Vagina (tissue), 2 donors: ENCODE data around the gene IMMT. TPM values are rescaled to one million over a fixed set of nuclear protein-coding genes. Genes with fewer than 3 reads are reported as not detected.

Experiments
- DNase-seq, 2 donors: peaks; one replicate each; pipeline ENCODE4 v3.0.0-alpha.2; 2017; ENCODE audit errors: extremely low spot score in 2 of 2
- H3K27ac ChIP-seq: fragments of 200-600 bp; sonication (generic); one replicate; pipeline ENCODE4 v1.5.1; 2019
- H3K27me3 ChIP-seq: fragments of 200-600 bp; sonication (generic); one replicate; pipeline ENCODE4 v1.5.1; 2019
- H3K36me3 ChIP-seq, 2 donors: fragments of 200-600 bp; sonication (generic); one replicate each; pipeline ENCODE4 v1.5.1; 2017 to 2019
- H3K4me1 ChIP-seq: fragments of 200-600 bp; sonication (generic); one replicate; pipeline ENCODE4 v1.5.1; 2019
- H3K4me3 ChIP-seq, 2 donors: fragments of 200-600 bp; sonication (generic); 1 replicate in 1 of 2; 2 replicates in 1 of 2; pipeline ENCODE4 v1.5.1; 2016 to 2019
- H3K9me3 ChIP-seq: fragments of 200-600 bp; sonication (generic); one replicate; pipeline ENCODE4 v1.5.1; 2019
- CTCF ChIP-seq, 3 experiments: fragments of 450-650 bp in 2 of 3; fragments of 200-600 bp in 1 of 3; sonication (generic) in 1 of 3; IDR thresholded peaks; one replicate each; pipeline ENCODE4 v1.5.1; 2017 to 2019; ENCODE audit warnings: antibody characterized with exemption in 3 of 3, mild to moderate bottlenecking in 2 of 3, moderate library complexity in 2 of 3
- POLR2A ChIP-seq, 2 donors: fragments of 450-650 bp; IDR thresholded peaks; one replicate each; pipeline ENCODE4 v1.6.1; 2017; ENCODE audit warnings: antibody characterized with exemption in 2 of 2, mild to moderate bottlenecking in 2 of 2, moderate library complexity in 2 of 2
- POLR2AphosphoS5 ChIP-seq, 2 donors: sonication (generic); formaldehyde crosslinking; IDR thresholded peaks; one replicate each; pipeline ENCODE4 v1.9.0; 2017; ENCODE audit warnings: antibody characterized with exemption in 2 of 2, mild to moderate bottlenecking in 2 of 2, low read depth in 1 of 2; ENCODE audit not compliant: insufficient read depth in 1 of 2
- intact Hi-C: fragments of 100-400 bp; cut with DNase I; formaldehyde crosslinking; loops from one replicate; pipeline ENCODE4 v1.15.1; 2023
- total RNA-seq: library from RNA; depleted of rRNA; stranded (reverse); fragments of >200 nt; gene quantifications from one replicate; pipeline ENCODE4 v1.2.3, GENCODE V29; 2016

The IMMT gene
- total RNA-seq, 1 donor from 2014 or later: 51.8 TPM

GRCh38 chr2:86176597-86176996 lies 18.7 kb downstream of the IMMT start:
- intact Hi-C loops: no loop called here
- TF ChIP-seq CTCF (IDR thresholded peaks at IDR 0.05) (no peak), POLR2A (IDR thresholded peaks at IDR 0.05) (no peak), POLR2AphosphoS5 (IDR thresholded peaks at IDR 0.05; ENCODE audit: insufficient read depth in 1 of 2, low read depth in 1 of 2) (no peak)
- Histone ChIP-seq H3K4me3 (no peak overlapping the region), H3K27ac (no peak overlapping the region), H3K36me3 (peaks cover 0 to 29% of the 10 kb centered on the region in 2 donors), H3K27me3 (no peaks in the 10 kb centered on the region), H3K4me1 (peaks cover 6% of the 10 kb centered on the region), H3K9me3 (no peaks in the 10 kb centered on the region)
- DNase-seq: no peak

GRCh38 chr2:86175828-86176227 lies 19.4 kb downstream of the IMMT start:
- no peak for DNase-seq
- no peak overlapping the region for H3K27ac ChIP-seq
- H3K27me3 ChIP-seq: no peaks in the 10 kb centered on the region
- H3K36me3 ChIP-seq: peaks cover 0 to 36% of the 10 kb centered on the region in 2 donors
- no peak overlapping the region for H3K4me3 ChIP-seq
- peaks cover 6% of the 10 kb centered on the region for H3K4me1 ChIP-seq
- no peak for TF ChIP-seq POLR2A (IDR thresholded peaks at IDR 0.05)
- no peak for TF ChIP-seq POLR2AphosphoS5 (IDR thresholded peaks at IDR 0.05; ENCODE audit: insufficient read depth in 1 of 2, low read depth in 1 of 2)
- no peak for TF ChIP-seq CTCF (IDR thresholded peaks at IDR 0.05)
- H3K9me3 ChIP-seq: no peaks in the 10 kb centered on the region
- intact Hi-C loops: no loop called here

GRCh38 chr2:86174445-86174844 lies 20.8 kb downstream of the IMMT start:
- no peak overlapping the region for H3K4me3 ChIP-seq
- peaks cover 6% of the 10 kb centered on the region for H3K4me1 ChIP-seq
- TF ChIP-seq CTCF (IDR thresholded peaks at IDR 0.05): no peak
- no peak for TF ChIP-seq POLR2AphosphoS5 (IDR thresholded peaks at IDR 0.05; ENCODE audit: insufficient read depth in 1 of 2, low read depth in 1 of 2)
- TF ChIP-seq POLR2A (IDR thresholded peaks at IDR 0.05): no peak
- no peaks in the 10 kb centered on the region for H3K9me3 ChIP-seq
- intact Hi-C loops: no loop called here
- H3K27ac ChIP-seq: no peak overlapping the region
- no peak for DNase-seq
- H3K27me3 ChIP-seq: no peaks in the 10 kb centered on the region
- H3K36me3 ChIP-seq: peaks cover 0 to 49% of the 10 kb centered on the region in 2 donors

- peaks cover 6% of the 10 kb centered on the region for H3K4me1 ChIP-seq
- no peak overlapping the region for H3K4me3 ChIP-seq
- peaks cover 0 to 49% of the 10 kb centered on the region in 2 donors for H3K36me3 ChIP-seq
- no peak for DNase-seq
- TF ChIP-seq CTCF (IDR thresholded peaks at IDR 0.05) (no peak), POLR2AphosphoS5 (IDR thresholded peaks at IDR 0.05; ENCODE audit: insufficient read depth in 1 of 2, low read depth in 1 of 2) (no peak), POLR2A (IDR thresholded peaks at IDR 0.05) (no peak)
- intact Hi-C loops: no loop called here
- no peaks in the 10 kb centered on the region for H3K9me3 ChIP-seq
- H3K27me3 ChIP-seq: no peaks in the 10 kb centered on the region
- H3K27ac ChIP-seq: no peak overlapping the region
Measured at GRCh38 chr2:86172610-86173009, 22.7 kb downstream of the IMMT start.

- H3K4me1 ChIP-seq: peaks cover 6% of the 10 kb centered on the region
- peaks cover 2 to 50% of the 10 kb centered on the region in 2 donors for H3K36me3 ChIP-seq
- TF ChIP-seq POLR2AphosphoS5 (IDR thresholded peaks at IDR 0.05; ENCODE audit: insufficient read depth in 1 of 2, low read depth in 1 of 2): no peak
- DNase-seq: no peak
- intact Hi-C loops: no loop called here
- H3K9me3 ChIP-seq: no peaks in the 10 kb centered on the region
- H3K27ac ChIP-seq: no peak overlapping the region
- no peak overlapping the region for H3K4me3 ChIP-seq
- no peaks in the 10 kb centered on the region for H3K27me3 ChIP-seq
Measured at GRCh38 chr2:86171295-86171694, 24.0 kb downstream of the IMMT start.
